Measurements from ENCODE around the gene RAB28. TPM values are rescaled to one million over a fixed set of nuclear protein-coding genes. Genes with fewer than 3 reads are reported as not detected.

RAB28 gene
- total and polyA plus RNA-seq, 12 donors, result 9.7 to 23.1 (median 15.3) TPM

DNA sequence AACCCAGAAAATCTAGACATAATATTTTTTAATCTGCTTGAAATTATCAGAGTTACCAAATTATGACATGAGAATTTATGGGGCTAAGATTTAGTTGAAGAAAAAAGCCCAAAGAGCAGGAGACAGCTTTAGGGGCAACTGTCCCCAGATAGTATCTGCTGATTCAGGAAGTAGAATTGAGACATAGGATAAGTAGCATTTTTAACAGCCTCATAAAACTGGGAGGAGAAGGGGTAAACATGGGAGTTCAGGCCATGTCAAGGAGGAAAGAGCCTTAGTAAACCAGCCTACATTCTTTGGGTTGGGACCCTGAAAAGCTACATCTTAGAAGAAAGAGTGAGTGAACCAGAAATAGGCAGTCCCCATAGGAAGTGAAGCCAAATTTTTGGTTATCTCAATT is 9.7 kb upstream of the RAB28 start:
- H3K9me3 ChIP-seq (replicated peaks in 1 of 3), result peaks cover 0 to 4% (median 0%) of the 10 kb centered on the region in 3 donors
- TF ChIP-seq POLR2A (IDR thresholded peaks at IDR 0.05), result no peak
- TF ChIP-seq, protein P1, sequence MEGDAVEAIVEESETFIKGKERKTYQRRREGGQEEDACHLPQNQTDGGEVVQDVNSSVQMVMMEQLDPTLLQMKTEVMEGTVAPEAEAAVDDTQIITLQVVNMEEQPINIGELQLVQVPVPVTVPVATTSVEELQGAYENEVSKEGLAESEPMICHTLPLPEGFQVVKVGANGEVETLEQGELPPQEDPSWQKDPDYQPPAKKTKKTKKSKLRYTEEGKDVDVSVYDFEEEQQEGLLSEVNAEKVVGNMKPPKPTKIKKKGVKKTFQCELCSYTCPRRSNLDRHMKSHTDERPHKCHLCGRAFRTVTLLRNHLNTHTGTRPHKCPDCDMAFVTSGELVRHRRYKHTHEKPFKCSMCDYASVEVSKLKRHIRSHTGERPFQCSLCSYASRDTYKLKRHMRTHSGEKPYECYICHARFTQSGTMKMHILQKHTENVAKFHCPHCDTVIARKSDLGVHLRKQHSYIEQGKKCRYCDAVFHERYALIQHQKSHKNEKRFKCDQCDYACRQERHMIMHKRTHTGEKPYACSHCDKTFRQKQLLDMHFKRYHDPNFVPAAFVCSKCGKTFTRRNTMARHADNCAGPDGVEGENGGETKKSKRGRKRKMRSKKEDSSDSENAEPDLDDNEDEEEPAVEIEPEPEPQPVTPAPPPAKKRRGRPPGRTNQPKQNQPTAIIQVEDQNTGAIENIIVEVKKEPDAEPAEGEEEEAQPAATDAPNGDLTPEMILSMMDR (IDR thresholded peaks at IDR 0.05), result no peak
- no peak overlapping the region for H3K4me3 ChIP-seq
- DNase-seq, result no peak
- no peak overlapping the region for H3K27ac ChIP-seq
- intact Hi-C loops (cut with DNase I), result no loop called here
- H3K36me3 ChIP-seq (replicated peaks in 1 of 2), result no peaks in the 10 kb centered on the region
- no peaks in the 10 kb centered on the region for H3K4me1 ChIP-seq (replicated peaks in 1 of 2)
- peaks cover 7% of the 10 kb centered on the region for H3K27me3 ChIP-seq

DNA sequence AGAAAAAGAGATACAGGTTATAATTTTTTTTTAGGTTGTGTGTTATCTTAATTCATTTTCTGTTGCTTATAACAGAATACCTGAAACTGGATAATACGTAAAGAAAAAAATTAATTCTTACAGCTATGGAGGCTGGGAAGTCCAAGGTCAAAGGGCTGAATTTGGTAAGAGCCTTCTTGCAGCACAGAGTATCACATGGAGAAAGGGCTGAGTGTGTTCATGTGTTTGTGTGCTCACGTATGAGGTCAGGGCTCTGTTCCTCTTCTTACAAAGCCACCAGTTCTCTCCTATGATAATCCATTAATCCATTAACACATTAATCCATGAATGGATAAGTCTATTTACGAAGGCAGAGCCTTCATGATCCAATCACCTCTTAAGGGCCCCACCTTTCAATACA is 8.6 kb upstream of the RAB28 start:
- Histone ChIP-seq H3K27ac (no peak overlapping the region), H3K4me3 (no peak overlapping the region), H3K9me3 (replicated peaks in 1 of 3) (peaks cover 0 to 4% (median 0%) of the 10 kb centered on the region in 3 donors), H3K27me3 (peaks cover 7% of the 10 kb centered on the region), H3K36me3 (replicated peaks in 1 of 2) (no peaks in the 10 kb centered on the region), H3K4me1 (replicated peaks in 1 of 2) (no peaks in the 10 kb centered on the region)
- TF ChIP-seq POLR2A (IDR thresholded peaks at IDR 0.05), result no peak
- TF ChIP-seq, protein P1 (IDR thresholded peaks at IDR 0.05), result no peak
- no peak for DNase-seq
- intact Hi-C loops (cut with DNase I), result no loop called here
- WGBS, 4 donors, result 73 to 85% (median 79%) methylated on average over 3 of the region's 3 CpGs

DNA sequence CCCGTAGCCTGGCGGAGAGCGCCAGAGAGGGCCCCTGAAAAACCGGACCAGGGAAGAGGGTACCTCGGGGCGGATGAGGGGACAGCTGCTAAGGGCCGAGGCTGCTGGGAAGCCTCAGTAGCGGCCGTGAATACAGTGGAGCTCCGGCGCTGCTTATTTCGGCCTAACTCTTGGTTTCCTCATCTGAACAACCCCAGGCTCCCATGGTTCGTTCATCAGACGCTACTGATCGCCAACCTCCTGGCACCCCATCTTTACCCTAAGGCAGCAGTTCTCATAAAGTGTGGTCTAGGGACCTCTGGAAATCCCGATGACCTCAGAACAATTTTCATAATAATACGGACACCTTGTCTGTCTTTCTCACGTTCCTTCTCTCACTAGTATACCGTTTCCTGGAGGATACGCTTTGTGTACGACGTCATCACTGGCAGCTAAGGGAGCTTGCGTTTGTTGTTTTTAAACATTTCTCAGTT is 645 bp upstream of the RAB28 start:
- DNase-seq, result no peak
- Histone ChIP-seq H3K4me3 (peak overlapping the region in 2 of 4 donors; percentile 87 to 94), H3K4me1 (replicated peaks in 1 of 2) (peaks cover 12 to 39% of the 10 kb centered on the region in 2 donors), H3K27me3 (peaks cover 2% of the 10 kb centered on the region), H3K36me3 (replicated peaks in 1 of 2) (no peaks in the 10 kb centered on the region), H3K27ac (peak overlapping the region in 4 of 5 donors; percentile 92 to 95 (median 94)), H3K9me3 (replicated peaks in 1 of 3) (peaks cover 0 to 1% (median 0%) of the 10 kb centered on the region in 3 donors)
- no peak for TF ChIP-seq POLR2A (IDR thresholded peaks at IDR 0.05)
- TF ChIP-seq, protein P1 (IDR thresholded peaks at IDR 0.05), result no peak
- intact Hi-C loops (cut with DNase I), result no loop called here
- WGBS, 4 donors, result 1 to 3% (median 2%) methylated on average over 16 to 23 of the region's 23 CpGs

DNA sequence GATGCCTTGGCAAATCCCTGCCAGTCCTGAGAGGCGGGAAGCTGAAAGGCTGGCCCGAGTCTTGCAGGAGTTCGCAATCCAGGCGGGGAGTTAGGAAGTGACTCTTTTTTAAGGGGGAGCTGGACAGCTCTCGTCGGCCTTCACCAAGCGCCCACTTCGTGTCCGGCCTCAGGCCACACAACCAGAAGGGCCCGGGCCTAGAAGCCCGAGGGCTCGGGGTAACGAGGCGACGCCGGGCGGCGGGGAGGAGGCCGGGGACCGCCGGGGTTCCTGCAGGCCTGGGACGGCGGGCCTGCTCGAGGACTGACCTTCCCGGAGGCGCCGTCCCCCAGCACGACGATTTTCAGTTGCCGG is 395 bp downstream of the RAB28 start:
- WGBS, 4 donors, result 0 to 1% (median 0%) methylated on average over 6 to 30 of the region's 30 CpGs
- no peaks in the 10 kb centered on the region for H3K27me3 ChIP-seq
- H3K9me3 ChIP-seq (replicated peaks in 1 of 3), result no peaks in the 10 kb centered on the region
- H3K4me3 ChIP-seq, result peak overlapping the region; percentile 43 to 94 (median 84)
- TF ChIP-seq POLR2A (IDR thresholded peaks at IDR 0.05), result no peak
- TF ChIP-seq, protein P1 (IDR thresholded peaks at IDR 0.05), result no peak
- peak overlapping the region; percentile 91 to 95 (median 92) for H3K27ac ChIP-seq
- DNase-seq, result peak; percentile 48 to 77 (median 57)
- intact Hi-C loops (cut with DNase I), result no loop called here
- H3K4me1 ChIP-seq (replicated peaks in 1 of 2), result peaks cover 12 to 39% of the 10 kb centered on the region in 2 donors
- no peaks in the 10 kb centered on the region for H3K36me3 ChIP-seq (replicated peaks in 1 of 2)

Measured in adrenal gland (tissue), 12 donors.